SU-DHL-6 (cell line): ENCODE data around the gene NEUROD2.

Experiments used
- EZH2phosphoT487 ChIP-seq: fragments of 200-600 bp; sonication (generic), shearing (Covaris generic); conservative IDR thresholded peaks from 2 replicates; pipeline ENCODE4 v1.6.1; 2018; ENCODE audit warnings: mild to moderate bottlenecking, antibody characterized with exemption, low read length, moderate library complexity, mixed read lengths
- TF ChIP-seq, protein P1 (sequence below): fragments of 200-600 bp; sonication (generic); IDR thresholded peaks from one replicate; pipeline ENCODE4 v1.5.1; 2017; ENCODE audit warnings: antibody characterized with exemption, mild to moderate bottlenecking, low read length, moderate library complexity; ENCODE audit not compliant: insufficient read depth, poor library complexity, severe bottlenecking

GRCh38 chr17:39599665-39600231, 8.0 kb downstream of the NEUROD2 start:
- TF ChIP-seq, protein P1, sequence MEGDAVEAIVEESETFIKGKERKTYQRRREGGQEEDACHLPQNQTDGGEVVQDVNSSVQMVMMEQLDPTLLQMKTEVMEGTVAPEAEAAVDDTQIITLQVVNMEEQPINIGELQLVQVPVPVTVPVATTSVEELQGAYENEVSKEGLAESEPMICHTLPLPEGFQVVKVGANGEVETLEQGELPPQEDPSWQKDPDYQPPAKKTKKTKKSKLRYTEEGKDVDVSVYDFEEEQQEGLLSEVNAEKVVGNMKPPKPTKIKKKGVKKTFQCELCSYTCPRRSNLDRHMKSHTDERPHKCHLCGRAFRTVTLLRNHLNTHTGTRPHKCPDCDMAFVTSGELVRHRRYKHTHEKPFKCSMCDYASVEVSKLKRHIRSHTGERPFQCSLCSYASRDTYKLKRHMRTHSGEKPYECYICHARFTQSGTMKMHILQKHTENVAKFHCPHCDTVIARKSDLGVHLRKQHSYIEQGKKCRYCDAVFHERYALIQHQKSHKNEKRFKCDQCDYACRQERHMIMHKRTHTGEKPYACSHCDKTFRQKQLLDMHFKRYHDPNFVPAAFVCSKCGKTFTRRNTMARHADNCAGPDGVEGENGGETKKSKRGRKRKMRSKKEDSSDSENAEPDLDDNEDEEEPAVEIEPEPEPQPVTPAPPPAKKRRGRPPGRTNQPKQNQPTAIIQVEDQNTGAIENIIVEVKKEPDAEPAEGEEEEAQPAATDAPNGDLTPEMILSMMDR, result no peak
- no peak for TF ChIP-seq EZH2phosphoT487
